ENCODE data around the gene DDX1. TPM values are rescaled to one million over a fixed set of nuclear protein-coding genes. Genes with fewer than 3 reads are reported as not detected.

Gene DDX1
- total RNA-seq, 1 donor from 2014 or later = 68.6 TPM

- Histone ChIP-seq H3K9me3 (no peaks in the 10 kb centered on the region), H3K27me3 (no peaks in the 10 kb centered on the region), H3K36me3 (peaks cover 98% of the 10 kb centered on the region), H3K4me3 (no peak overlapping the region), H3K27ac (no peak overlapping the region), H3K4me1 (no peaks in the 10 kb centered on the region)
- DNase-seq = no peak
- no peak for ATAC-seq
- TF ChIP-seq CTCF (IDR thresholded peaks at IDR 0.05) = no peak
- intact Hi-C loops (cut with DNase I) = no loop called here
Observed at GRCh38 chr2:15628899-15629855, 37.5 kb downstream of the DDX1 start.

GRCh38 chr2:15630121-15630977 is 38.7 kb downstream of the DDX1 start:
- no peak for ATAC-seq
- H3K9me3 ChIP-seq = no peaks in the 10 kb centered on the region
- intact Hi-C loops (cut with DNase I) = no loop called here
- no peak overlapping the region for H3K27ac ChIP-seq
- TF ChIP-seq CTCF (IDR thresholded peaks at IDR 0.05) = no peak
- H3K27me3 ChIP-seq = no peaks in the 10 kb centered on the region
- H3K4me3 ChIP-seq = no peak overlapping the region
- H3K4me1 ChIP-seq = peaks cover 8% of the 10 kb centered on the region
- peaks cover 96% of the 10 kb centered on the region for H3K36me3 ChIP-seq
- no peak for DNase-seq

- H3K27me3 ChIP-seq = no peaks in the 10 kb centered on the region
- intact Hi-C loops (cut with DNase I) = no loop called here
- TF ChIP-seq CTCF (IDR thresholded peaks at IDR 0.05) = no peak
- DNase-seq (no peak), ATAC-seq (no peak)
- H3K4me1 ChIP-seq = peaks cover 14% of the 10 kb centered on the region
- no peaks in the 10 kb centered on the region for H3K9me3 ChIP-seq
- no peak overlapping the region for H3K27ac ChIP-seq
- H3K36me3 ChIP-seq = peaks cover 88% of the 10 kb centered on the region
- no peak overlapping the region for H3K4me3 ChIP-seq
Observed at GRCh38 chr2:15630978-15631719, 39.5 kb downstream of the DDX1 start.

- intact Hi-C loops (cut with DNase I) = no loop called here
- Histone ChIP-seq H3K4me1 (peaks cover 14% of the 10 kb centered on the region), H3K4me3 (no peak overlapping the region), H3K27me3 (no peaks in the 10 kb centered on the region), H3K9me3 (no peaks in the 10 kb centered on the region), H3K27ac (no peak overlapping the region), H3K36me3 (peaks cover 81% of the 10 kb centered on the region)
- DNase-seq (no peak), ATAC-seq (no peak)
- TF ChIP-seq CTCF (IDR thresholded peaks at IDR 0.05) = no peak
Observed at GRCh38 chr2:15631883-15632282, 40.2 kb downstream of the DDX1 start.
